22Rv1 (cell line): ENCODE data around the gene TRIM59.
A peak's percentile ranks its signal among the peaks of the same experiment; 100 is the strongest.
"Not testable (repeated sequence)": the region's sequence is repeated elsewhere in the genome, so short reads cannot be mapped to it uniquely, and the experiment has no call there.

Source experiments
- H3K27ac ChIP-seq: fragments of 450-650 bp; 2 replicates; pipeline ENCODE4 v1.5.1; 2017
- CTCF ChIP-seq: fragments of 450-650 bp; IDR thresholded peaks from 2 replicates; pipeline ENCODE4 v1.5.1; 2017; ENCODE audit warnings: mild to moderate bottlenecking
- ZFX ChIP-seq: fragments of 450-650 bp; IDR thresholded peaks from 2 replicates; pipeline ENCODE4 v1.6.1; 2017; ENCODE audit warnings: antibody characterized with exemption, borderline replicate concordance

Gene TRIM59

GRCh38 chr3:160458151-160458550, 8.6 kb upstream of the TRIM59 start:
- no peak for TF ChIP-seq CTCF
- no peak for TF ChIP-seq ZFX

GRCh38 chr3:160455846-160456245, 6.3 kb upstream of the TRIM59 start:
- H3K27ac ChIP-seq = no peak overlapping the region
- TF ChIP-seq CTCF = no peak

More at GRCh38 chr3:160458151-160458550, 8.6 kb upstream of the TRIM59 start:
- H3K27ac ChIP-seq = no peak overlapping the region

DNA sequence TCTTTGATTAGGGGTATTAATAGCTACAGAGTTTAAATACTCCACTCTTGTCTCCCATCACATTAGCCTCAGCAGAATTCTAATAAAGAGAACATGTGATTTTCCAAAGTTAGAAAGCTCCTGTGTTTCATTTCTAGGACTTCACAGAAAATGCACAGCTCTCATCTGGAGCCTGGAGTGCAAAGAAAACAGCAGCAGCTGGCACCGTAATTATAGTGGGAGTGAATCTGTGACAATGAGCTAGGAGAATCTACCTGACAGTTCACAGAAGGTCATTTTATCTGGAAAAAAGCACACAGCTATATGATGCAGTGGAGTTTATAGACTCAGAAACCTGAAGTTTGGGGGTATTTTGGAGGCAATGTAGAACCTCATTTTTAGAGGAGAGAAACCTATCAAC, 5.4 kb upstream of the TRIM59 start:
- no peak overlapping the region for H3K27ac ChIP-seq
- TF ChIP-seq CTCF (no peak), ZFX (no peak)

DNA sequence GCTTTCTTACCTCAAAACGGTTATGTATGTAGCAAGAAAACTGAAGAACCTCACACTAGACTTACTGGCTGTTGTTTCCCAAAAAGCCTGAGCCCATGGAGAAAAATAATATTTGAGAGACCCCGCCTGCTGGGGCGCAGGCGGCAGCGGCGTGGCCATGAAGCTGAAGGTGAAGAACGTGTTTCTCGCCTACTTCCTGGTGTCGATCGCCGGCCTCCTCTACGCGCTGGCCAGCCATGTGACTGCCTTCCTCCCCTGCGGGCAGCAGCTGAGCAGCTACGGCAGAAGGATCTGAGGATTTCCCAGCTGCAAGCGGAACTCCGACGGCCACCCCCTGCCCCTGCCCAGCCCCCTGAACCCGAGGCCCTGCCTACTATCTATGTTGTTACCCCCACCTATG, 2.7 kb upstream of the TRIM59 start:
- H3K27ac ChIP-seq = not testable (repeated sequence)

GRCh38 chr3:160451602-160452001, 2.0 kb upstream of the TRIM59 start:
- TF ChIP-seq CTCF (no peak), ZFX (no peak)
- H3K27ac ChIP-seq = no peak overlapping the region

DNA sequence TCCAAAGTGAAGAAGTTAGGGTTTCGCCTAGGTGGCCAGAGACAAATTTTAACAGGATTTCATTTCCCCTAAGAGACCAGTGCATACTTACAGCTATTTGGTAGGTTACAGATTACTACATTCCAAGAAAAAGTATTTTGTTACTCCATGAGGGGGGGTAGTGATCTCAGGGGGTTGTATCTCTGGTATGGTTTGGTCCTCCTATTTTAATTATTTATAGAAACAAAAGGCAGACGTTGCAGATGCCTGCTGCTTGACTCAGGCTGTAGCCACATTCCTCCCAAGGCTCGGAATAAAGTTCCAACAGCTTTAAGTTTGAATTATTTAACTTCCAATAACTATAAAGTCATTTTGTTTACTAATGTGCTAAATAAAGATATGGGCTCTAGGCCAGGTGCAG, 1.3 kb upstream of the TRIM59 start:
- H3K27ac ChIP-seq = peak overlapping the region; percentile 99
- TF ChIP-seq ZFX (no peak), CTCF (no peak)

DNA sequence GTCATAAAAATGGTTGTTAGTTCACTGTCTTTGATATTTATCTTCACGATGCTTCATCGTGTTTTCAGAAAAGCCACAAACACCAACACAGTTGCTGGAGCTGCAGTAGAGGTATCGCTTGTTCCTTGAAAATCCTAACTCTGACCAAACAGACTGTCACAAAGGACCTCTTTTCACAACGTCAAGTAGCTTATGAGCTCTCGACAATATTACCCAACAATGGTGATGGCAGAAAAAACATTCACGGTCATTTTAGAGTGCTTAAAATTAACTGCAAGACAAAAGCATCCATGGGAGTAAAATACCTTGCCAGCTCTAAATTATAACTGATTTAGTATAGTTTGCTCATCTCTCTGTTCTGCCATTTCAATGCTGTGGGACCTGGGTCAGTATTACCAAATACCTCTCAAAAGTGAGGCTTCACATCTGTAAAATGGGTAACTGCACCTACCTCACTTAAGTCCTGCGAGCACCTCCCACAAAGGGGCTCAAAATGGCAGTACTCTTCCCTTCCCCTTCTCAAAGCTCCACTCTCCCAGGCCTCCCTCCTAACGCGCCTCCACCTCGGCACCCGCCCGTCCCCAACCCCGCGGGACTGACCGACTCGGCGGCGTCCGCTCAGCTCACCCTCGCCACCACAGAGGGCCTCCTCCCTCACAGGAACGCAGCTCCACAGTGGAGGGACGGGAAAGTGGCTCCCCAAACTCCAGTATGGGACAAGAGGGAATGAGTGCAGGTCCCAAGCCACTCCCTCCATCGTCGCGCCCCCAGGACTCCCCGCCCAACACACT, 546 bp downstream of the TRIM59 start:
- peak overlapping the region; percentile 99 for H3K27ac ChIP-seq
- TF ChIP-seq ZFX (no peak), CTCF (no peak)

DNA sequence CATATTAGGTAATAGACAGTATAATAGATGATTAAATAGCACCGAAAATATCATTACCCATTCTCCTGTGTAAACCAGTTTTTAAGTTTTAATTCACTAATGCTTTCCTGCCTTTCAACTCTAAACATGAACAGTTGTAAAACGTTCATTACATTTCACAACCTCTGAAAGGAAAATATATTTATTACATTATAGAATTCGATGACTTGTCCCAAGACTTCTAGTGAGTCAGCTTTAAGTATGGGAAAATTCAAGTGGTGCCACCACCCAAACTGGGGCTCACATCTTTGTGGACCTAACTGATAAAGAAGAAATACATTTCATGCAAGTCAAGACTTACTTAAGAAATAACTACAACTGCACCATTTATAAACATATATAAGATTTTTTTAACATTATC, 2.0 kb downstream of the TRIM59 start:
- H3K27ac ChIP-seq = peak overlapping the region; percentile 99; the same call in 1 of the 2 replicates
- TF ChIP-seq CTCF (no peak), ZFX (no peak)
